ENCODE results near the gene QRSL1.
"Not testable (repeated sequence)": the region's sequence is repeated elsewhere in the genome, so short reads cannot be mapped to it uniquely, and the experiment has no call there.

The QRSL1 gene, protein sequence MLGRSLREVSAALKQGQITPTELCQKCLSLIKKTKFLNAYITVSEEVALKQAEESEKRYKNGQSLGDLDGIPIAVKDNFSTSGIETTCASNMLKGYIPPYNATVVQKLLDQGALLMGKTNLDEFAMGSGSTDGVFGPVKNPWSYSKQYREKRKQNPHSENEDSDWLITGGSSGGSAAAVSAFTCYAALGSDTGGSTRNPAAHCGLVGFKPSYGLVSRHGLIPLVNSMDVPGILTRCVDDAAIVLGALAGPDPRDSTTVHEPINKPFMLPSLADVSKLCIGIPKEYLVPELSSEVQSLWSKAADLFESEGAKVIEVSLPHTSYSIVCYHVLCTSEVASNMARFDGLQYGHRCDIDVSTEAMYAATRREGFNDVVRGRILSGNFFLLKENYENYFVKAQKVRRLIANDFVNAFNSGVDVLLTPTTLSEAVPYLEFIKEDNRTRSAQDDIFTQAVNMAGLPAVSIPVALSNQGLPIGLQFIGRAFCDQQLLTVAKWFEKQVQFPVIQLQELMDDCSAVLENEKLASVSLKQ

DNA sequence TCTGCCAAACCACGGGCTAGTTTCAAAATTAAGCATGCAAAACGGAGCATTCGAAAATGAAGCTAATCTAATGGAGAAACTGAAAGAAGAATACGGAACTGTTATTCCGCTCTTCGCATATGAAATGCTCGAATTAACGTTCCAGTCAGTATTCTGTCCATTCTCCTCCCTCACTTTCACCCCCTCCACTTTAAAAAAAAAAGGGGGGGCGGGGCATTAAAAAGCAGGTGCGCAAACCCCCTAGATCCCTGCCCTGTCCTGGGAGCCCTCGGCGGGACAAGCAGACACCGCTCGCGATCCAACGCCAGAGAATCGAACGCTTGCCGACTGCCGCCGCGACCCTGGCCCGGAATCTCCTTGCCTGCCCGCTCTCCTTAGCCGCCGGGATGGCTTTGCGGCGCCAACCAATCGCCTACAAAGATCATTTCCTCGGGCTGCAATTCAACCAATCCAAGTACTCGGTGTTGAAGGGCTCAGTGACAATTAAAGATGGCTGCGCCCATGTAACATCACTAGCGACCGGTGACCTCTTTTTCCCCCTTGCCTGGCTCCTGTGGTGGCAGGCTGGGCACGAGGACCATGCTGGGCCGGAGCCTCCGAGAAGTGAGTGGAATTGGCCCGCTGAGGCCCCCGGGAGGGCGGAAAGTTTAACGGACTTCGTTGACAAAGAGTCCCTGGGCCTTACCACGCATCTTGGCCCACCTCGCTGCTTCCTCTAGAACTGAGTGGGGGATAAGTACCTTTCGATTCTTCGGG lies at the start of gene QRSL1, which contains the start of gene RTN4IP1:
TSS of gene QRSL1 (plus strand) at position 476 of the 756 bp plus-strand sequence. CDS start at position 580, 104 bp downstream.
TSS of gene RTN4IP1 (minus strand) at position 396 of the 756 bp plus-strand sequence. CDS start 477 bp downstream, outside the sequence.
- DNase-seq: peak; percentile 93

DNA sequence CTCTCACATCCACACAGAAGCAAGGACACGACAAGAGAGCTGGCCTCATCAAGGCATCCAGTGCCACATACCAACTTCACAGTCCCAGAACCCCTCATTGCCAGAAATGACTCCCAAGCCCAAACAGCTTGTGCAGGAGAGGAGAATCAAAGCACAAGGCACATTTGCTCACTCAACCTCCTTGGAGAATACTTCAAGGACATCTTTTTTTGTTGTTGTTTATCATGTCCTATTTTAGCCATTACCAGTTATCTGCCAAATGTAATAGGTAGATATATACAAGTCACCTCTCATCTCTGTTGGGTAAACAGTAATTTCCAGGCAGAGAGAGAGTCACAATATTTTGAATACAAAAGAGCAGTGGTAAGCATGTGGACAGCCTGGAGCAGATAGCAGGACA lies 47.9 kb upstream of the QRSL1 start:
- DNase-seq: no peak

DNA sequence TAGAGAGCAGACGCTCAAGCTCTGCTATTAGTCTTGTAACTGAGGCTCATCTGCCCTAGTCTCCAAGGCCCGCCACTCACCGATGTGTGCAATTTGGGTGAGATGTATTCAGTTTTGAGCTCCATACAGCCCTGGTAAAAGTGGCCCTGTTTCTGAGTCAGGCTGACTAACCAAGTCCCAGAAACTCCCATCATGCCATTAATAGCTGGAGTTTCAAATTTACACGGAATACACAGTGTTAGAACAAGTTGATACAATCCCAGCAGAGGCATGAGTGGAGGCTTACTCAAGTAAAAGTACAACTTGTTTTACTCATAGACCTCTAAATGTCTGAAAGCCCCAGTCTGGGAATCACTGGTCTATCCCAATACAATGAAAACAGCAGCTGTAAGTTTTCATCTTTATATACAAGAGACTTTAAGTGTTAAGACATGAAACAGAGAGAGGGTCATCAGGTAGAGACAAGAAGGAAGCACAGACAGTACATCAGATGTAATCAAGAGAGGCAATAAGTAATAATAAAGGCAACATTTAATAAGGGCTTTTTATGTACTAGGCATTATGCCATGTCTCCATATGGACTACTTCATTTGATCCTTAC lies 42.5 kb upstream of the QRSL1 start:
- DNase-seq: no peak

DNA sequence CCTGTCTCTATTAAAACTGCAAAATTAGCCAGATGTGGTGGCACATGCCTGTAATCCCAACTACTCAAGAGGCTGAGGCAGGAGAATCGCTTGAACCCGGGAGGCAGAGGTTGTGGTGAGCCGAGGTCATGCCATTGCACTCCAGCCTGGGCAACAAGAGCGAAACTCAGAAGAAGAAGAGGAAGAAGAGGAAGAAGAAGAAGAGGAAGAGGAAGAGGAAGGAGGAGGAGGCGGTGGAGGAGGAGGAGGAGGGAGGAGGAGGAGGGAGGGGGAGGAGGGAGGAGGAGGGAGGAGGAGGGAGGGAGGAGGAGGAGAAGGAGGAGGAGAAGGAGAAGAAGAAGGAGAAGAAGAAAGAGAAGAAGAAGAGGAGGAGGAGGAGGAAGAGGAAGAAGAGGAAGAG lies 40.4 kb upstream of the QRSL1 start:
- not testable (repeated sequence) for DNase-seq

DNA sequence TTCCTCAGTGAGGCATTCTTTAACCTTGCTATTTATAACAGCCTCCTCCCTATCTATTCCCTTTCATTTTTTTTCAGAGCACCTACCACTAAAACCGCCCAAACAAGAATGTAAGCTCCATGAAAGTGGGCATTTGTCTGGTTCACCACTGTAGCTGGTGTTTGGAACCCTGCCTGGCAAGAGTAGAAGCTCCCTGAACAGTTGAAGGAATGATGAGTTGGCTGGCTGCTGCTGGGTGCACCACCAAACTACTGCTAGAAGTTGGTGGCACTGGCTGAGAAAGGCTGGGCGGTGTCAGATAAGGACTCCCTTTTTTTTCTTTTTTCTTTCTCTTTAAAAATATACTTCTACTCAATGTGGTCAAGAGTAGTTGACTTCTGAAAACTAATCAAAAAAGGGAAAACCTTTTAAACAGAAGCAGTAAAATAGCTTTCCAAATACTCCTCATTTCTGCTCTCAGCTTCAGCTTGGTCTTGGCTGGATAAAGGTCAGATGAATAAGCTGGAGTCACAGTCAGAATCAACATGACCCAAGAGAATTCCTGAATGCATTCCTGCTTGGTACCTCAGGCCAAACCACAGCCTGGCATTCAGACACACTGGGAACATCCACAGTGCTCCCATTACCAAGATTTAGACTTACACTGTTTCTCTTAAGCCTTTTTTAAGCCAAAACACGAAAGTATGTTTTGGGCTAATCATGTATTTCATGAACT lies 38.1 kb upstream of the QRSL1 start:
- no peak for DNase-seq

DNA sequence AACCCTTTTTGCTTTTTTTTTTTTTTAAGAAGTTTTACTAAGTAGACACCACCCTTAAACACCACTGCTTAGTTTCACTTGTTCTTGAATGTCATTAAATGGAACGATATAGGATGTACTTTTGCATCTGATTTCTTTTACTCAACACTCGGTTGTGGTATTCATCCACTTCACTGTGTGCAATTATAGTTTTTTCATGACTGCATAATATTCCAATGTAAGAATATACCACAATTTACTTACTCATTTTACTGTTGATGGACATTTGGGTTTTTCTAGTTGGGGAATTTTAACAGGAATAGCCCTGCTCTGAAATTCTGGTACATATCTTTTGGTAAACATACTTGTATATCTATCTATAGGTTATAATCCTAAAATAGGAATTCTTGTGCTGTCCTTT lies 29.9 kb upstream of the QRSL1 start:
- no peak for DNase-seq

DNA sequence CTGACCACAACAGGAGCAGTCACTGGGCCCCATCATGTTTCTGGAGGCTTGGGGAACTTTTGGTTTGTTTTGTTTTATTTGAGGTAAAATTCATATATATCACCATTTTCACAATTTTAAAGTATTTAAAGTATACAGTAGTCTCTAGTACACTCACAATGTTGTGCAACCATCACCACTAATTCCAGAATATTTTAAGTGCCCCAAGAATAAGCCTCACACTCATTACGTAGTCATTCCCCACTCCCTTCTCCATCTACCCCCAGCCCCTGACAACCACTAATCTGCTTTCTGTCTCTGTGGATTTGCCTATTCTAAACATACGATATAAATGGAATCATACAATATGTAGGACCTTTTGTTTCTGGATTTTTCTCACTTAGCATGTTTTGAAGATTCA lies 29.0 kb upstream of the QRSL1 start:
- no peak for DNase-seq

DNA sequence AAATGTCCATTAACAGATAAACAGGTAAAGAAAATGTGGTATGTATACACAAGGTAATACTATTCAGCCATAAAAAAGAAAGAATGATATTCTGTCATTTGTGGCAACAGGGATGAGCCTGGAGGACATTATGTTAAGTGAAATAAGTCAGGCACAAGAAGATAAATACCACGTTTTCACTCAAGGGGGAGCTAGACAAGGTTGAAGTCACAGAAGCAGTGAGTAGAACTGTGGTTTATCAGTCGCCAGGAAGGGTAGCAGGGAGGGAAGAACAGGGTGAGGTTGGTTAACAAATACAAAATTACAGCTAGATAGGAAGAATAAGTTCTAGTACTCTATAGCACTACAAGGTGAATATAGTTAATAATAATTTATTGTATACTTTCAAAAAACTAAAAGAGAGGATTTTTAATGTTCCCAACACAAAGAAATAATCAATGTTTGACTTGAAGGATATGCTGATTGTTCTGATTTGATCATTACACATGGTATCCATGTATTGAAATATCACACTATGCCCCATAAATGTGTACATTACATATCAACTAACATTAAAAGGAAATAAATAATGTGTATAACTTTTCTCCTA lies 21.2 kb upstream of the QRSL1 start:
- DNase-seq: peak; percentile 42

DNA sequence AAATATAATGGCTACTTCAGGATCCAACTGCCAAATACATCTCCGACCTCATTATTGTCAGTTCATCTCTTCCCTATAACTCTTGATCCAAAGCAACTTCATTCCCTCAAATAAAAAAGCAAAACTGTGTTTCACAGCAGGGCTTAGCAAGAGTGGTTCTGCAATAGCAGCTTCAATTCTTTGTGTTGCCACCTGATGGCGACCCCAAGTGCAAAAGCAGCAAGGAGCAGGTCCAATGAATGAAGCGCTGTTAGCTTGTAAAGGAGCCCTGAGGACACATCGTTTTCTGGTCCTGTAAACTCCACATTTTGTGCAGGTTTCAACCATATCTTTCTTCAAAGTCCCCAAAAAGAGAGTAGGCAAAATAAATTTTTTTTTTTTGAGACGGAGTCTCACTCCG lies 19.7 kb upstream of the QRSL1 start:
- peak; percentile 38 for DNase-seq

DNA sequence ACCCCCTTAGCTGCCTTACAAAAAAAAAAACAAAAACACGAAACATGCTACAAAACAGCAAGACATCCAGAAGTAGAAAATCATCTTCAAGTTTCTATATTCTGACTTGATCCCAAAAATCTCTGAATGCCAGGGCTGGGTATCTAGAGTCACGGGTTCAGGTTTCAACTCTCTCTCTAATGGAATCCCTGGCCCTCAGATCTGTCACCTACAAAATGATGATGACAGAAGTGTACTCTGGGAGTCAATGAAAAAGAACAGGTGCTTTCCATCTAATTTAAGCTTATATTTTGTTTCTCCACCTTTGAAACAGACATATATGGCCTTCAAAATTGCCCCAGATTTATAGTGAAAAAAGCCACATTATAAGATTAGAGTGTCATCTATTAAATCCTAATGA lies 18.3 kb upstream of the QRSL1 start:
- DNase-seq: no peak

DNA sequence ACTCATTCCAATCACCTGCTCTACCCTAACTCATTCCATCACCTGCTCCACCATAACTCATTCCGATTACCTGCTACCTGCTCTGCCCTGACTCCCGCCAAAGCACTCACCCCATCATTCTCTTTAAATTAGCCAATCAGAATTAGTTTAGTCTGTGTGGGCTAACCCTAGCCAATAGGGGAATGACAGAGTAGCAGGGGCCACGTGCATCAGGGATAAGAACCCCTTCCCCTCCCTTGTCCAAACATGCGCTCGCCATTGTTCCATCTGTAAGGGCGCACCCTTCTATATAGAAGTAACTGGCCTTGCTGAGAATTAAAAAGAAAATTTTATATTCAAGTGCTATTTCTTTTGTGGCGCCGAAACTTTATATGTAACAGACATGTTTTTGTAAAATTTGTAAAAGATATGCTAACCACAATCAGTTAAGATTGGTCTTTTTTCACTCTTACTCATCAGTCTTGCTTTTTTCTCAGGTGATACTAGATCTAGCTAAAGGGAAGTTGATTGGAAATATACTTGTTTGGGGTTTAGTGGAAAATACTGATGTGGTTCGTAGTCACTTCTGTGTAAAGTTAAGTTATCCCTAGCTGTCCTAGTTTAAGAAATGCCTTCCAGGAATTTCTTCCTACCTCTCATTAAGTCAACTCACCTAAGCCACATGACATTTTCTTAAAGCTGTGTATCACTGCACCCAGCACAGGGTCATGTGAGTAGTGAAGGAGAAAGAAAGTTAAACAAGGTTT lies 16.5 kb upstream of the QRSL1 start:
- no peak for DNase-seq

DNA sequence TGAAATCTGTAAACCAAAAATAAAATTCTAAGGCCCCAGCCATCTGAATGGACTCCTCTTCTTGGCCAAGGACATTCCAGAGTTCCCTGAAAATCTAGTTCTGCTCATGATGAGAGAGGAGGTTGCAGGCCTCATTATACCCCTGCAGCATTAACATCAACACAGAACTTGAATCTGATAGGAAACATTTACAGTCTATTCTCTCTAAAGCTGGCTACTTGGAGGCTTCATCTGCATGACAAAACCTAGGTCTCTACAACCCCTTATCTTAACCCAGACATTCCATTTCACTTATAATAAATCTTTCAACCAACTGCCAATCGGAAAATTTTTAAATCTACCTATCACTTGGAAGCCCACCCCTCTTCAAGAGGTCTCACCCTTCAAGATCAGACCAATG lies 15.8 kb upstream of the QRSL1 start:
- no peak for DNase-seq

DNA sequence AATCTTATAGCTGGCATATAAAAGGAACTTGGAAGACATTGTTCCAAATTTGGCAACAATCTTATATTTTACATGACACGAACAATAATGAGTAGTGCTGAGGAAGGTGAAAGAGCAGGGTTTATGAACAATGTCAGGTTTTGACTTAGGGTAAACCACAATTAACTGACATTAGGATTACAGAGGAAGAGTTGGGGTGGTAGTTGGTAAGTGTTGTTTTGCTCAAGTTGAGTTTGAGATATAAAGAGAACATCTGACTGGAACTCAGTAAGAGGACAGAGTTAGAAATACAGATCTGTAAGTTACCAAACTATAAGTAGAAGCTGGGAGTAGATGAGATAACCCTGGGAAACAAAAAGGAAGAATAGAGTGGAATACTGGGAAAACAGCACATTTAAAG lies 15.2 kb upstream of the QRSL1 start:
- no peak for DNase-seq

DNA sequence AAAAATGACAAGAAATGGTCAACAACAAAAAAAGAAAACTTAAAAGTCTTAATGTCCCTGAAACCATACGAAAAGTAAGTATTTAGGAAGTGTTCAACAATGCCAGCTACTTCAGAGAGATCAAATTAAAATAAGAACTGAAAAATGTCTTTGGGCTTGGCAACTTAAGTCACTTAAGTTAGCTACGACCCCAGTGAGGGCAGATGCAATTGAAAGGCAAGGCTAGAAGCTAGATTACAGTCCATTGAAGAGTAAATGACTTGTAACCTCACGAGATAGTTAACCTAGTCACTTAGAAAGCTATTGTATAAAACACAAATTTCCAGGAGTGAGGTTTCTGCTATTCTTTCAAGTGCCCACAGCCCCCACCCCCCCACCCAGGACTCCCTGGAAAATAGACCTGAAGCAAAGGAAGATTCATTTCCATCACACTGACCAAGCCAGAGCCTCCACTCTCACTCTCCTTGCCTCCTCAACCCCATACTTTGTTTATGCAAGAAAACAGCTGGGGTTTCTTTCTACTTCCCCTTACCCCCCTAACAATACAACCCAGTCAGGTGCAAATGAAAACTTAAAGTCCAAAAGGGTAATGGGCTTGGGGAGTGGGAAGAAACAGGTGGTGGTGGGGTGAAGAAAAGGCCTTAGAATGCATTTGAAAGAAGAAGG lies 14.7 kb upstream of the QRSL1 start:
- no peak for DNase-seq

DNA sequence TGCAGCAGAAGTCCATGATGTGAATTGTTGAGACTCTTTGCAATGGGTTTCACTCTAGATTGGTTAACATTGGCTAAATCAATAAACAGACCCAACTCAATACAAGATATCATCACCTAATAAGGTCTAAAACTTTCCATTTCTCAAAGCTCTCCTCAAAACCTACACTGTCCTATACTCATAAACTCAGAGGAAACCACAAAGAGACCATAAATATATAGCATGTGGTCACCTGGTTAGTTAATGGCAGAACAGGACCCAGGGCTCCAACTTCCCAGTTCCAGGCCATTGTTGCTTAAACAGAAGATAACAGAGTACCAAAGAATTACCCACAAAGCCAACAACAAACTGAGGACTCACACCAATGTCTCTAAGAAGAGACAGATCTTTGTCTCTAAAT lies 12.1 kb upstream of the QRSL1 start:
- DNase-seq: no peak

DNA sequence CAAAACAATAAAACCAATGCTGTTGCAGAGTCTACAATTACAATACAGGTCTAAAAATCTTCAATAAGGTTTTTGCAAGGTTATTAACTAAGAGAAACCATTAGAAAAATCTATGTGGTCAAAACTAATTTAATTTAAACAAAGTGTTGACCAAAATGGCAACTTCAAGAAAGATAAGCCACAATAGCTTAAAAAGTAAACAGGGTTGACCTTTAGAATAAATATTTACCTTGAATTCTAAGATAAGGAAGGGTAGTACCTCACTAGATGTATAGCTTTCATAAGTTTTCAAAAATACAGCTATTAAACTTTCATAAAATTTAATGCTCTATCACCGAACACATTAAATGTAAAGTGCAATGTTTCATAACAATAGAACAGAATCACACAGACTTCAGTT lies 11.5 kb upstream of the QRSL1 start:
- DNase-seq: no peak

DNA sequence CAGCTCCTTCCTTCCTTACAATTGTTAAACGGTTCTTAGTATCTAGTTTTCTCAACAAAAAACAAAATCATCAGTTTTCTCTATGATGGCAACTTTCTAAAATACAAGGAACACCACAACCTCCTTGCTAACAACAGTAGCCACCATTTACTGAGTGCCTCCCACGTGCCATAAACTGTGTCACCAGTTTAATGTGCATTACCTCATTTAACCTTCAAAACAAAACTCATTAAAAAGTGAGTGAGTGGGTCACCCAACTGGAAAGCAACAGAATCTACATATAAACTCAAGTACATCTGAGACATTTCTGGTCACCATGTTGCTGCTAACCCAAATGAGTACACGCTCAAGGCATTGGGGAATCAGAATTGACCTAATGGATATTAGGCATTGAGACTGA lies 11.1 kb upstream of the QRSL1 start:
- DNase-seq: no peak

DNA sequence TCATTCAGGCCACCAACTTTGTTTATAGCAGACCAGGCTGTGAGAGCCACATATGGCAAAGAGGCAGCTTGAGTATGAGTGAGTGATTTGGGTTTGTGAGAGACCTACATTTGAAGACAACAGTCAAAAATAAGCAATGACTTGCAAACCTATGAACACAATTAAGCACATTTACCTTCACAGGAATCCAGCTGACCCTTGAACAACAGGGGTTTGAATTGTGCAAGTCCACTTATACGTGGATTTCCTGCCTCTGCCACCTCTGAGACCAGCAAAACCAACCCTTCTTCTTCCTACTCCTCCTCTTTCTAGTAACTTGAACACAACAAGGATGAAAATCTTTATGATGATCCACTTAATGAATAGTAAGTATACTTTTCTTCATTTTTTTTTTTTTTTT lies 10.2 kb upstream of the QRSL1 start:
- no peak for DNase-seq

DNA sequence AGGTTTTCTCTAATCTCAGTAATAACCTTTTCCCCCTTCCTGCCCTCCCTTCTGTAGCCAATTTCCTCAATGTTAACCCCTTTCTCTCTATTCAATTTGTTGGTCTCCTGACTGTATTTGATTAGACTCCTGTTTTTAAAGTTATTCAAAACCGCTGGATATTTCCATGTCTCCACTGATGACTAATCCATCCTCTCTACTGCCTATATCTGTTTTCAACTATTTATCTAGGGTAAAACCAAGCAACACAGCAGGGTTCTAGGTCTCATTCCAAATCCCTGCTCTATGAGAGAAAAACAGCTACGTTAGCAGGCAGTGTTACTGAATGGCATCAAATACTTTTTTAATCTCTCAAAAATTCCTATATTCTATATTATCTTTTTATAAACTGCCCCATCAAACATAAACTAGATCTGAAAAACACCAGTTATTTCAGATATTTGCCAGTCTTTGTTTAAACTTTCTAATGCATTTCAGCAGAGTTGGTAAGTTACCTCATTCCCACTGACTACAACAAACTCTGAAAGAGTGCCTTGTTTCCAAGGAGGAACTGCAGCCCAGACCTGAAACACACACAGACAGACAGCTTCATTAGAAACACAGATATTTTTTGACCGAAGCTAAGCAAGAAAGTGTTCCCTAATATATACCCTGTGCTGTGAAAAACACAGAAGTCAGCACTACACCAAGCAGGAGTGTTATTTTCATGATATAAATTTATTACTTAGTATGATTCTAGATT lies 8.3 kb upstream of the QRSL1 start:
- DNase-seq: no peak

DNA sequence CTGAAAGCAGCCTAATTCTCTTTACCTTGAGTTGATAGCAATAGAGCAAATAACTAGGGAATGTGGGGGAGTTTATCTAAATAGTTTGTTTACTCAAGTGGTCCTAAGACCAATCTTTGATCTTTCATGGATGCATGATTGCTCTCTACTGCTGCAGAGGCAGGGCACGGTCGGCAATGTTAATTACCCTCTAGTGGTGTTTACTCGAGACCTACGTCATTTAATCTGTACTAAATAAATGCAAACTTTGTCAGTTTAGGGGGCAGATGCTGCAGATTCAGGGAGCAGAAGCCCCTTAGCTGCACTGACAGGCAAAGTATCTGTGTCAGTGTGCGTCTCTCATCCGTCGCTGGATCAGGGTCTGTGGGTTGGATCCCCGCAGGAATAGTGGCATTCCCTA lies 7.0 kb upstream of the QRSL1 start:
- DNase-seq: no peak

Data from NCI-H345 (cell line).